ENCODE results near the gene NOL4L. TPM values are rescaled to one million over a fixed set of nuclear protein-coding genes. Genes with fewer than 3 reads are reported as not detected.

The NOL4L gene
- total and polyA plus RNA-seq, 2 experiments from 2014 or later: 35.6 to 42.9 TPM

- Histone ChIP-seq H3K9me3 (ENCODE audit: low read depth) (no peaks in the 10 kb centered on the region), H3K4me1 (ENCODE audit: insufficient read depth) (peaks cover 90% of the 10 kb centered on the region), H2AFZ (no peak overlapping the region), H3K36me3 (replicated peaks; ENCODE audit: insufficient read depth, low read depth) (no peaks in the 10 kb centered on the region), H3K27ac (peak overlapping the region; percentile 96), H3K79me2 (peaks cover 90% of the 10 kb centered on the region), H3K27me3 (no peaks in the 10 kb centered on the region), H4K20me1 (ENCODE audit: insufficient read depth, poor library complexity, severe bottlenecking) (peaks cover 86% of the 10 kb centered on the region), H3K9me2 (replicated peaks; ENCODE audit: insufficient read depth) (no peaks in the 10 kb centered on the region), H3K4me2 (peak overlapping the region; percentile 77), H3K4me3 (no peak overlapping the region)
- WGBS (ENCODE audit: low lambda C conversion rate, missing lambda C conversion rate): 92% methylated on average over 11 of the region's 11 CpGs
- DNase-seq (ENCODE audit: low spot score): peak; percentile 48
- TF ChIP-seq EZH2phosphoT487 (IDR thresholded peaks at IDR 0.05; ENCODE audit: low read depth, severe bottlenecking, unreplicated experiment) (no peak), CTCF (IDR thresholded peaks at IDR 0.05; ENCODE audit: poor library complexity) (no peak), EZH2 (IDR thresholded peaks at IDR 0.05; ENCODE audit: borderline replicate concordance) (no peak)
These were observed 107.3 kb downstream of the NOL4L start for GRCh38 chr20:32477594-32478512.

GRCh38 chr20:32476684-32477593 lies 108.2 kb downstream of the NOL4L start:
- Histone ChIP-seq H4K20me1 (ENCODE audit: insufficient read depth, poor library complexity, severe bottlenecking) (peaks cover 87% of the 10 kb centered on the region), H3K9me3 (ENCODE audit: low read depth) (no peaks in the 10 kb centered on the region), H2AFZ (no peak overlapping the region), H3K36me3 (replicated peaks; ENCODE audit: insufficient read depth, low read depth) (no peaks in the 10 kb centered on the region), H3K4me2 (peak overlapping the region; percentile 77), H3K4me3 (no peak overlapping the region), H3K27me3 (no peaks in the 10 kb centered on the region), H3K4me1 (ENCODE audit: insufficient read depth) (peaks cover 96% of the 10 kb centered on the region), H3K9me2 (replicated peaks; ENCODE audit: insufficient read depth) (no peaks in the 10 kb centered on the region), H3K27ac (peak overlapping the region; percentile 96), H3K79me2 (peaks cover 90% of the 10 kb centered on the region)
- WGBS (ENCODE audit: low lambda C conversion rate, missing lambda C conversion rate): 82% methylated on average over 22 of the region's 22 CpGs
- TF ChIP-seq CTCF (IDR thresholded peaks at IDR 0.05; ENCODE audit: poor library complexity) (no peak), EZH2phosphoT487 (IDR thresholded peaks at IDR 0.05; ENCODE audit: low read depth, severe bottlenecking, unreplicated experiment) (no peak), EZH2 (IDR thresholded peaks at IDR 0.05; ENCODE audit: borderline replicate concordance) (no peak)
- DNase-seq (ENCODE audit: low spot score): peak; percentile 19

GRCh38 chr20:32474967-32475811 lies 109.9 kb downstream of the NOL4L start:
- peaks cover 92% of the 10 kb centered on the region for H3K4me1 ChIP-seq (ENCODE audit: insufficient read depth)
- no peaks in the 10 kb centered on the region for H3K9me2 ChIP-seq (replicated peaks; ENCODE audit: insufficient read depth)
- peak; percentile 97 for DNase-seq (ENCODE audit: low spot score)
- H3K79me2 ChIP-seq: peaks cover 90% of the 10 kb centered on the region
- no peaks in the 10 kb centered on the region for H3K27me3 ChIP-seq
- peak overlapping the region; percentile 96 for H3K27ac ChIP-seq
- peak overlapping the region; percentile 77 for H3K4me2 ChIP-seq
- H3K4me3 ChIP-seq: peak overlapping the region; percentile 8
- no peaks in the 10 kb centered on the region for H3K9me3 ChIP-seq (ENCODE audit: low read depth)
- peaks cover 82% of the 10 kb centered on the region for H4K20me1 ChIP-seq (ENCODE audit: insufficient read depth, poor library complexity, severe bottlenecking)
- 5% methylated on average over 28 of the region's 28 CpGs for WGBS (ENCODE audit: low lambda C conversion rate, missing lambda C conversion rate)
- H2AFZ ChIP-seq: no peak overlapping the region
- H3K36me3 ChIP-seq (replicated peaks; ENCODE audit: insufficient read depth, low read depth): no peaks in the 10 kb centered on the region
- TF ChIP-seq CTCF (IDR thresholded peaks at IDR 0.05; ENCODE audit: poor library complexity) (no peak), EZH2 (IDR thresholded peaks at IDR 0.05; ENCODE audit: borderline replicate concordance) (no peak), EZH2phosphoT487 (IDR thresholded peaks at IDR 0.05; ENCODE audit: low read depth, severe bottlenecking, unreplicated experiment) (no peak)
